A549 (cell line): Measurements from ENCODE around the gene RASA2. TPM values are rescaled to one million over a fixed set of nuclear protein-coding genes. Genes with fewer than 3 reads are reported as not detected.

ENCODE experiments used
- ATAC-seq, 2 experiments: fragments of 200-7000 bp in 1 of 2; fragments of >200 bp in 1 of 2; cut with Nextera tagmentation in 1 of 2; cut with Tn5 transposase in 1 of 2; 3 replicates each; pipeline versions ENCODE4 v1.8.0 to v1.9.1; 2018 to 2020; ENCODE audit warnings: mild to moderate bottlenecking in 1 of 2, moderate library complexity in 1 of 2
- CTCF ChIA-PET: fragments of 300-600 bp; sonication (Branson Sonifier 250); formaldehyde crosslinking; extraction: SDS; loops from one replicate; lab custom pipeline; 2021; ENCODE audit warnings: antibody characterized with exemption, inconsistent platforms; lab: Yijun Ruan, JAX
- POLR2A ChIA-PET: fragments of 350-600 bp; formaldehyde crosslinking; extraction: SDS; loops from one replicate; lab custom pipeline; 2021; ENCODE audit warnings: antibody characterized with exemption, inconsistent platforms; lab: Yijun Ruan, JAX
- DNase-seq, 2 experiments: peaks; one replicate each; pipeline versions ENCODE4 v3.0.0 to v3.0.0-alpha.2; 2011 to 2016; ENCODE audit warnings: low read depth in 1 of 2, low spot score in 1 of 2
- FAIRE-seq: peaks from 2 replicates; lab custom pipeline; 2011; peaks lifted over from hg19 to GRCh38; lab: Jason Lieb, UNC
- H3K27ac ChIP-seq, 2 experiments: fragments of >200 bp; sonication (Bioruptor Twin); formaldehyde crosslinking; 3 replicates each; pipeline ENCODE4 v1.5.1; 2016 to 2017
- H3K4me1 ChIP-seq: fragments of >200 bp; sonication (Bioruptor Twin); formaldehyde crosslinking; 3 replicates; pipeline ENCODE4 v1.6.1; 2016
- H3K4me2 ChIP-seq: fragments of >200 bp; sonication (Bioruptor Twin); formaldehyde crosslinking; 3 replicates; pipeline ENCODE4 v1.6.1; 2016
- H3K4me3 ChIP-seq: fragments of >200 bp; sonication (Bioruptor Twin); formaldehyde crosslinking; 3 replicates; pipeline ENCODE4 v1.5.1; 2016
- H3K9me3 ChIP-seq: fragments of >200 bp; sonication (Bioruptor Twin); formaldehyde crosslinking; 3 replicates; pipeline ENCODE4 v1.6.1; 2016
- CBX2 ChIP-seq: fragments of 200-600 bp; sonication (generic); IDR thresholded peaks from 2 replicates; pipeline ENCODE4 v1.6.1; 2016; ENCODE audit warnings: low read depth, mild to moderate bottlenecking, borderline replicate concordance
- CEBPB ChIP-seq, 2 experiments: fragments of >200 bp in 1 of 2; sonication (Bioruptor Twin) in 1 of 2; formaldehyde crosslinking in 1 of 2; IDR thresholded peaks; 2 replicates each; pipeline ENCODE4 v1.6.1; 2012 to 2016
- CHD4 ChIP-seq: fragments of 200-600 bp; sonication (generic); IDR thresholded peaks from 2 replicates; pipeline ENCODE4 v1.6.1; 2016; ENCODE audit warnings: antibody characterized with exemption, mild to moderate bottlenecking, borderline replicate concordance
- EHF ChIP-seq: fragments of 250-450 bp; sonication (Bioruptor Pico); IDR thresholded peaks from 2 replicates; pipeline ENCODE4 v1.5.0; 2020; ENCODE audit warnings: mild to moderate bottlenecking
- ESRRA ChIP-seq: fragments of 150-350 bp; IDR thresholded peaks from 2 replicates; pipeline ENCODE4 v1.6.1; 2014; ENCODE audit warnings: mild to moderate bottlenecking, low read length, borderline replicate concordance
- FOSB ChIP-seq: fragments of 250-450 bp; sonication (Bioruptor Pico); IDR thresholded peaks from 2 replicates; pipeline ENCODE4 v1.5.0; 2020; ENCODE audit warnings: mild to moderate bottlenecking, moderate library complexity
- FOXS1 ChIP-seq: fragments of 250-450 bp; sonication (Bioruptor Pico); IDR thresholded peaks from 2 replicates; pipeline ENCODE4 v1.5.0; 2020; ENCODE audit warnings: mild to moderate bottlenecking, moderate library complexity
- GATA3 ChIP-seq: IDR thresholded peaks from 2 replicates; pipeline ENCODE4 v1.6.1; 2012; ENCODE audit warnings: borderline replicate concordance
- HDAC2 ChIP-seq: fragments of 200-600 bp; sonication (generic); IDR thresholded peaks from 2 replicates; pipeline ENCODE4 v1.6.1; 2016
- HEYL ChIP-seq: fragments of 250-450 bp; sonication (Bioruptor Pico); IDR thresholded peaks from 2 replicates; pipeline ENCODE4 v1.8.0; 2021; ENCODE audit warnings: mild to moderate bottlenecking, moderate library complexity
- HOXA7 ChIP-seq: fragments of 250-450 bp; sonication (Bioruptor Pico); IDR thresholded peaks from 2 replicates; pipeline ENCODE4 v1.5.0; 2020; ENCODE audit warnings: mild to moderate bottlenecking, moderate library complexity
- JUNB ChIP-seq: fragments of >200 bp; sonication (Bioruptor Twin); formaldehyde crosslinking; IDR thresholded peaks from 2 replicates; pipeline ENCODE4 v1.6.1; 2016
- MYC ChIP-seq: IDR thresholded peaks from 2 replicates; pipeline ENCODE4 v1.6.1; 2012; ENCODE audit warnings: mild to moderate bottlenecking, inconsistent platforms, low read length, improper control_type of control experiment, borderline replicate concordance
- NFE2L2 ChIP-seq: fragments of 150-350 bp; conservative IDR thresholded peaks from 2 replicates; pipeline ENCODE4 v1.6.1; 2014; ENCODE audit warnings: low read length
- PHF8 ChIP-seq: fragments of 200-600 bp; sonication (generic); IDR thresholded peaks from 2 replicates; pipeline ENCODE4 v1.6.1; 2016; ENCODE audit warnings: low read depth, mild to moderate bottlenecking, antibody characterized with exemption, moderate library complexity, borderline replicate concordance
- RARB ChIP-seq: fragments of 250-450 bp; sonication (Bioruptor Pico); IDR thresholded peaks from 2 replicates; pipeline ENCODE4 v1.8.0; 2021; ENCODE audit warnings: mild to moderate bottlenecking, moderate library complexity
- RCOR1 ChIP-seq: fragments of 150-350 bp; IDR thresholded peaks from 2 replicates; pipeline ENCODE4 v1.6.1; 2014; ENCODE audit warnings: antibody characterized with exemption, low read length, low read depth
- RFX5 ChIP-seq: fragments of 450-650 bp; IDR thresholded peaks from 2 replicates; pipeline ENCODE4 v1.7.1; 2014; ENCODE audit warnings: antibody characterized with exemption, mild to moderate bottlenecking, moderate library complexity
- RNF2 ChIP-seq: fragments of 200-600 bp; sonication (generic); IDR thresholded peaks from 2 replicates; pipeline ENCODE4 v1.6.1; 2016; ENCODE audit warnings: low read depth, mild to moderate bottlenecking, antibody characterized with exemption, moderate library complexity, borderline replicate concordance
- SREBF2 ChIP-seq: fragments of 450-650 bp; IDR thresholded peaks from 2 replicates; pipeline ENCODE4 v1.6.1; 2014; ENCODE audit warnings: mild to moderate bottlenecking, moderate library complexity
- TFCP2L1 ChIP-seq: fragments of 250-450 bp; sonication (Bioruptor Pico); IDR thresholded peaks from 2 replicates; pipeline ENCODE4 v1.5.0; 2021; ENCODE audit warnings: mild to moderate bottlenecking
- ZFP36 ChIP-seq: fragments of 450-650 bp; IDR thresholded peaks from 2 replicates; pipeline ENCODE4 v1.6.1; 2014; ENCODE audit warnings: borderline replicate concordance; ENCODE audit not compliant: partially characterized antibody
- ZNF302 ChIP-seq: fragments of 250-450 bp; sonication (Bioruptor Pico); IDR thresholded peaks from 2 replicates; pipeline ENCODE4 v1.9.0; 2021; ENCODE audit warnings: inconsistent platforms, mild to moderate bottlenecking, moderate library complexity
- WGBS: methylation state at CpG from one replicate; pipeline ENCODE4 v1.1.6; 2017; ENCODE audit errors: missing lambda C conversion rate; 5-methylcytosine and 5-hydroxymethylcytosine counted together
- polyA plus RNA-seq, 4 experiments: library from polyadenylated mRNA; depleted of rRNA in 3 of 4; stranded (reverse); fragments of >200 nt; fragmentation: RNase III in 1 of 4; extraction: RNeasy Plus Mini Kit Qiagen cat#74134 plus additional on column Dnase treatment in 1 of 4; gene quantifications; 2 replicates in 3 of 4; 3 replicates in 1 of 4; pipeline ENCODE4 v1.2.3, GENCODE V29; 2011 to 2017
- TF ChIP-seq, protein P1 (sequence below): fragments of >200 bp; sonication (Bioruptor Twin); formaldehyde crosslinking; IDR thresholded peaks from 3 replicates; pipeline ENCODE4 v1.6.1; 2016
- TF ChIP-seq, protein P2 (sequence below): fragments of 450-650 bp; IDR thresholded peaks from 2 replicates; pipeline ENCODE4 v1.6.1; 2014; ENCODE audit warnings: antibody characterized with exemption
- TF ChIP-seq, protein P3 (sequence below): IDR thresholded peaks from 2 replicates; pipeline ENCODE4 v1.6.1; 2012; ENCODE audit warnings: low read depth, borderline replicate concordance
- TF ChIP-seq, protein P4 (sequence below): fragments of 150-350 bp; IDR thresholded peaks from 2 replicates; pipeline ENCODE4 v1.6.1; 2014; ENCODE audit warnings: low read depth, mild to moderate bottlenecking, low read length

Gene RASA2
- polyA plus RNA-seq, 2 of the 4 experiments (the other 2 are of a cell fraction), result 6.7 to 12.0 TPM

DNA sequence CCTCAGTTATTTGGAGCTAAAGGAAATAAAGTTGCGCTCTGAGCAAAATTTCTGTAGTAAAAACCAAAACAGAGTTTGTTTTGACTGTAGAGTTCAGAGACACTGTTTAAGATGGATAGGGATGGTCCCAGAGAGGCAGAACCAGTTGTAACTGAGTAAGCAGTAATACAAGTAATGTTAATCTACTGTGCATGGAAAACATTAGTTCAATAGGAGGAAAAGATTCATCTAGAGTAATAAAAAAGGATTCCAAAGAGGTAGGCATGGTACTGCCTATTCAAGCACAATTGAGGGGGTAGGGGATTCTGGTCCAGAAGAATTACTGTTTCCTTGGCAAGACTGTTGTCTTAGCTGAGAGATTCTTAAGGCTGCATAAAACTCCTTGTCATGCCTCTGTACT is 77.4 kb downstream of the RASA2 start:
- H3K4me2 ChIP-seq, result no peak overlapping the region
- WGBS, result 98% methylated on average over 1 of the region's 1 CpG
- TF ChIP-seq JUNB (no peak), CEBPB (IDR thresholded peaks at IDR 0.05) (no peak), FOXS1 (CRISPR knock-in tag) (no peak), HDAC2 (no peak), NFE2L2 (no peak), ZNF302 (CRISPR knock-in tag) (no peak), HOXA7 (CRISPR knock-in tag) (no peak), RARB (no peak), ESRRA (no peak), FOSB (CRISPR knock-in tag) (no peak)
- TF ChIP-seq, protein P1, sequence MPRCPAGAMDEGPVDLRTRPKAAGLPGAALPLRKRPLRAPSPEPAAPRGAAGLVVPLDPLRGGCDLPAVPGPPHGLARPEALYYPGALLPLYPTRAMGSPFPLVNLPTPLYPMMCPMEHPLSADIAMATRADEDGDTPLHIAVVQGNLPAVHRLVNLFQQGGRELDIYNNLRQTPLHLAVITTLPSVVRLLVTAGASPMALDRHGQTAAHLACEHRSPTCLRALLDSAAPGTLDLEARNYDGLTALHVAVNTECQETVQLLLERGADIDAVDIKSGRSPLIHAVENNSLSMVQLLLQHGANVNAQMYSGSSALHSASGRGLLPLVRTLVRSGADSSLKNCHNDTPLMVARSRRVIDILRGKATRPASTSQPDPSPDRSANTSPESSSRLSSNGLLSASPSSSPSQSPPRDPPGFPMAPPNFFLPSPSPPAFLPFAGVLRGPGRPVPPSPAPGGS, result no peak
- TF ChIP-seq, protein P2, sequence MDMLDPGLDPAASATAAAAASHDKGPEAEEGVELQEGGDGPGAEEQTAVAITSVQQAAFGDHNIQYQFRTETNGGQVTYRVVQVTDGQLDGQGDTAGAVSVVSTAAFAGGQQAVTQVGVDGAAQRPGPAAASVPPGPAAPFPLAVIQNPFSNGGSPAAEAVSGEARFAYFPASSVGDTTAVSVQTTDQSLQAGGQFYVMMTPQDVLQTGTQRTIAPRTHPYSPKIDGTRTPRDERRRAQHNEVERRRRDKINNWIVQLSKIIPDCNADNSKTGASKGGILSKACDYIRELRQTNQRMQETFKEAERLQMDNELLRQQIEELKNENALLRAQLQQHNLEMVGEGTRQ, result no peak
- TF ChIP-seq, protein P3, sequence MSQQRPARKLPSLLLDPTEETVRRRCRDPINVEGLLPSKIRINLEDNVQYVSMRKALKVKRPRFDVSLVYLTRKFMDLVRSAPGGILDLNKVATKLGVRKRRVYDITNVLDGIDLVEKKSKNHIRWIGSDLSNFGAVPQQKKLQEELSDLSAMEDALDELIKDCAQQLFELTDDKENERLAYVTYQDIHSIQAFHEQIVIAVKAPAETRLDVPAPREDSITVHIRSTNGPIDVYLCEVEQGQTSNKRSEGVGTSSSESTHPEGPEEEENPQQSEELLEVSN, result no peak
- ChIA-PET POLR2A (no interaction called here), CTCF (interaction anchor here (4.7 to 15.2 kb wide), 2 partner anchors 107 to 260 kb away, joined by 40 to 337 read pairs; no protein-coding TSS in a partner anchor)
- no peak for ATAC-seq
- no peak overlapping the region for H3K4me3 ChIP-seq
- 0 out of 3 replicates have a peak, but pooled peaks cover 3% of the 10 kb centered on the region for H3K4me1 ChIP-seq
- no peak for FAIRE-seq
- H3K9me3 ChIP-seq, result no peaks in the 10 kb centered on the region
- no peak for DNase-seq
- no peak overlapping the region for H3K27ac ChIP-seq

DNA sequence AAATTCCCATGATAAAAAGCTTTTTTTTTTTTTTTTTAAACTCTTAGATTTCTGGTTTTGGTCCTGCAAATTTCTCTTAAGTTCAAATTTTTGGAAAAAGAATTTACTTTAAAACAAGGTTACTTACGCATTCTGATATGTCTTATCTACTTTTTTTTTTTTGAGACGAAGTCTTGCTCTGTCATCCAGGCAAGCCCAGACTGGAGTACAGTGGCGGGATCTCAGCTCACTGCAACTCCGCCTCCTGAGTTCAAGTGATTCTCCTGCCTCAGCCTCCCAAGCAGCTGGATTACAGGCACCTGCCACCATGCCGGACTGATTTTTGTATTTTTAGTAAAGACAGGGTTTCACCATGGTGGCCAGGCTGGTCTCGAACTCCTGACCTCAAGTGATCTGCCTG is 83.2 kb downstream of the RASA2 start:
- Histone ChIP-seq H3K4me1 (no peaks in the 10 kb centered on the region), H3K4me2 (no peak overlapping the region), H3K4me3 (no peak overlapping the region), H3K9me3 (no peaks in the 10 kb centered on the region), H3K27ac (no peak overlapping the region)
- ATAC-seq (no peak), FAIRE-seq (no peak), DNase-seq (no peak)
- no peak for TF ChIP-seq CBX2
- no peak for TF ChIP-seq RNF2
- TF ChIP-seq, protein P3, result no peak
- no peak for TF ChIP-seq RFX5
- no peak for TF ChIP-seq EHF (CRISPR knock-in tag)
- no peak for TF ChIP-seq TFCP2L1 (CRISPR knock-in tag)
- no peak for TF ChIP-seq RCOR1
- no peak for TF ChIP-seq PHF8
- no peak for TF ChIP-seq MYC
- TF ChIP-seq ESRRA, result no peak
- TF ChIP-seq ZFP36, result no peak
- TF ChIP-seq, protein P4, sequence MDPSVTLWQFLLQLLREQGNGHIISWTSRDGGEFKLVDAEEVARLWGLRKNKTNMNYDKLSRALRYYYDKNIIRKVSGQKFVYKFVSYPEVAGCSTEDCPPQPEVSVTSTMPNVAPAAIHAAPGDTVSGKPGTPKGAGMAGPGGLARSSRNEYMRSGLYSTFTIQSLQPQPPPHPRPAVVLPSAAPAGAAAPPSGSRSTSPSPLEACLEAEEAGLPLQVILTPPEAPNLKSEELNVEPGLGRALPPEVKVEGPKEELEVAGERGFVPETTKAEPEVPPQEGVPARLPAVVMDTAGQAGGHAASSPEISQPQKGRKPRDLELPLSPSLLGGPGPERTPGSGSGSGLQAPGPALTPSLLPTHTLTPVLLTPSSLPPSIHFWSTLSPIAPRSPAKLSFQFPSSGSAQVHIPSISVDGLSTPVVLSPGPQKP, result no peak
- TF ChIP-seq SREBF2, result no peak
- TF ChIP-seq GATA3, result no peak
- TF ChIP-seq ZNF302 (CRISPR knock-in tag), result no peak
- TF ChIP-seq FOXS1 (CRISPR knock-in tag), result no peak
- no peak for TF ChIP-seq CHD4
- no peak for TF ChIP-seq HEYL (CRISPR knock-in tag)
- 93% methylated on average over 6 of the region's 6 CpGs for WGBS
- ChIA-PET POLR2A (no interaction called here), CTCF (interaction anchor here (0.6 to 2.3 kb wide), 5 partner anchors 9 to 110 kb away, joined by 3 to 13 read pairs (median 4); no protein-coding TSS in a partner anchor)
